SH-SY5Y (cell line): ENCODE results near the gene SAXO1.

Source experiments
- GATA2 ChIP-seq: IDR thresholded peaks from 2 replicates; pipeline ENCODE4 v1.6.1; 2011; ENCODE audit warnings: mild to moderate bottlenecking, low read depth, low read length
- GATA3 ChIP-seq: IDR thresholded peaks from 2 replicates; pipeline ENCODE4 v1.6.1; 2011; ENCODE audit warnings: low read depth, mild to moderate bottlenecking, low read length, moderate library complexity

- no peak for TF ChIP-seq GATA2
- no peak for TF ChIP-seq GATA3
These were observed 62.6 kb downstream of the SAXO1 start for GRCh38 chr9:18970393-18970792.
